GM12801 (cell line): Measurements from ENCODE around the gene ATP2A2.

Experiments
- TF ChIP-seq, protein P1 (sequence below): IDR thresholded peaks from one replicate; pipeline ENCODE4 v1.5.1; 2011; ENCODE audit warnings: control low read depth; ENCODE audit not compliant: insufficient read length; ENCODE audit errors: extremely low read depth

Gene ATP2A2

DNA sequence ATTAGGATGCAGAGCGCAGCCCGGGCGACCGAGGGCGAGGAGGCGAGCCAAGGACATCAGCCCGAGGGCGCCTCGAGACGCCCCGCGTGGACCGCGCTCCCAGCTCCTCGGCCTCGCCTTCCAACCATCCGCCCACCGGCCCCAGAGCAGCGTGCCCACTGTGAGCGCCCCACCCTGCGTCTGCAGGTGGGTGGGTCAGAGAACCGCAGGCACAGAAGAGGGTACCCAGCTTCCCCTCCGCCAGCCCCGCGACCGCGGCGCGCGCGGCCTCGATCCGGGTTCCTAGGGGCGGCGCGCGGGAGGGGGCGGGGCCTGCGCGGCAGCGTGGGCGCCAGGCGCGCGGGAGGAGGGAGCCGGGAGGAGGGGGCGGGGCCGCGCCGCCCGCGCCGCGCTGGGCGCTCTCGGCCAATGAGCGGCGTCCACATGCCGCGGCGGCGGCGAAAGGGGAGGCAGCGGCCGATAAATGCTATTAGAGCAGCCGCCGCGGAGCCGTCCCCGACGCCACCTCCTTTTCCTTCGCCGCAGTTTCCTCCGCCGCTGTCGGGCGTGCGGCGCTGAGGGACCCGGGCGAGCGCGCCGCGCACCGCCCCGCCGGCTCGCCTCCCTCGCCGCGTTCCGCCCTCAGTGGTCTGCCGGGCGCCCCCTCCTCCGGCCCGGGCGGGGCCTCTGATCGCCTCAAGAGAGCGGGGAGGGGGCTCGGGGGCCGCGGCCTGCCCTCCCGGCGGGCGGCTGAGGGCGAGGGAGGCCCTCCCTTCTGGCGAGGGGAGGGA is at the start of gene ATP2A2:
Gene ATP2A2 (plus strand): TSS at position 469 of the 770 bp plus-strand sequence. CDS start 543 bp downstream, outside the sequence.
- TF ChIP-seq, protein P1, sequence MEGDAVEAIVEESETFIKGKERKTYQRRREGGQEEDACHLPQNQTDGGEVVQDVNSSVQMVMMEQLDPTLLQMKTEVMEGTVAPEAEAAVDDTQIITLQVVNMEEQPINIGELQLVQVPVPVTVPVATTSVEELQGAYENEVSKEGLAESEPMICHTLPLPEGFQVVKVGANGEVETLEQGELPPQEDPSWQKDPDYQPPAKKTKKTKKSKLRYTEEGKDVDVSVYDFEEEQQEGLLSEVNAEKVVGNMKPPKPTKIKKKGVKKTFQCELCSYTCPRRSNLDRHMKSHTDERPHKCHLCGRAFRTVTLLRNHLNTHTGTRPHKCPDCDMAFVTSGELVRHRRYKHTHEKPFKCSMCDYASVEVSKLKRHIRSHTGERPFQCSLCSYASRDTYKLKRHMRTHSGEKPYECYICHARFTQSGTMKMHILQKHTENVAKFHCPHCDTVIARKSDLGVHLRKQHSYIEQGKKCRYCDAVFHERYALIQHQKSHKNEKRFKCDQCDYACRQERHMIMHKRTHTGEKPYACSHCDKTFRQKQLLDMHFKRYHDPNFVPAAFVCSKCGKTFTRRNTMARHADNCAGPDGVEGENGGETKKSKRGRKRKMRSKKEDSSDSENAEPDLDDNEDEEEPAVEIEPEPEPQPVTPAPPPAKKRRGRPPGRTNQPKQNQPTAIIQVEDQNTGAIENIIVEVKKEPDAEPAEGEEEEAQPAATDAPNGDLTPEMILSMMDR = no peak

DNA sequence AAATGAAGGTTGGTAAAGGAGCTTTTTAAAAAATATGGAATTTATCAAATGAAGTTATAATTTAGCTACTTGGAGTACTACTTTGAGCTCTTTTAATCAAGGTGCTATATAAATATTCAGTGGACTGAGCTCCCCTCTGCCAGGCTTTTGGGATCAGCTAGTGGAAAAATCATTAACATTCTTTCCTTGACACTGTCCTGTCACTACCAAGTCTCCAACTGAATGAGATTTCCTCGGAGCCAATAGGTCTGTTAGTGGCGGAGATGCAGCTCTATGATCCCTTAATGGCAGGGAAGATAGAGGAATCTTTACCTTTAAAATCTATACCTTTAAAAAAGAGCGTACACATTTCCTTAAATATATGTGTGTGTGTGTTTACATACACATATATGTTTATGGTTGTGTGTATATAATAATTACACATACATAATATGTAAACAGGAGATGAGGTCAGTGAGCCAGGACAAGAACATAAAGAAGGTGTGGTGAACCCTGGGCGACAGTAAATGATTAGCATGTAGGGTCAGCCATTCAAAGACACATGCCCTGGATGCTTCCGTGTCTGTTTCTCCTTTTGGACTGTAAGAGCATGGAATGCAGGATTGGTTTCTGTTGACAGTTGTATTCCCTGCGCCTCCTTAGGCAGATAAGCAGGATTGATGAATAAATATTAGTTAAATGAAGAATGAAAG is 47.7 kb upstream of the ATP2A2 start:
- TF ChIP-seq, protein P1 = no peak

DNA sequence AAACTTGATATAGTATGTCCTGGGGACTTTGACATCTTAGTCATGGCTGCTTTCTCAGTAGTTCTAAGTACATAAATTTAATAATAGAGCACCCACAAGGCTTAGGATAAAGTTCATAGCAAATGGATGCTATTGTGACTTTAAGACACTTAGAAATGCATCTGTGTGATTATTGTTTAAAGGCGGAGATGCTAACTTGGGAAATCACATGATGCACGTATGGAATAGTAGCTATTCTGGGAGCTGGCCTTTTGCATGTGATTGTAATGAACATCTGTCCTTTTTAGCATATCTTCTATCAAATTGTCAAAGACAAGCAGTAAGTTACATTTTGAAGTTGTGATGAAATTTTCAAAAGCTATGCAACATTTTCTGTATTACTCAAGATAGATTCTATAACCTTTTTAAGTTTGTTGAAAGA is 46.7 kb upstream of the ATP2A2 start:
- TF ChIP-seq, protein P1 = no peak

DNA sequence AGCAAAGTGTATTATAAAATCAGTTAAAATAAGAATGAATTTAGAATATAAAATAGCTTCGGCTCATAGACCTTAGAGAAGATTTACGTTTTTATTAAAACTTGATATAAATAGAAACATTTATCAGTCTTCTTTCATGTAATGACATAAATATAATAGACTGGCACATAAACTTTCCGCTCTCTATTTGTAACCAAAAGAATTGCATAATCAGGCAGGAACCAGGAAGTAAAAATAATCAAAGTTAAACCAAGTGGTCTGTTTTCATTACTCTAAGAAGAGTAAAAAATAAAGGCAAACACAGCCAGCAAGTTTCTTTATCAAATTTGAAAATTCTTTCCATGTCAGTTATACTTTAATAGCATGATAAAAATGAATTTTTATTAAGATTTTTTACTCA is 46.3 kb upstream of the ATP2A2 start:
- TF ChIP-seq, protein P1 = no peak

DNA sequence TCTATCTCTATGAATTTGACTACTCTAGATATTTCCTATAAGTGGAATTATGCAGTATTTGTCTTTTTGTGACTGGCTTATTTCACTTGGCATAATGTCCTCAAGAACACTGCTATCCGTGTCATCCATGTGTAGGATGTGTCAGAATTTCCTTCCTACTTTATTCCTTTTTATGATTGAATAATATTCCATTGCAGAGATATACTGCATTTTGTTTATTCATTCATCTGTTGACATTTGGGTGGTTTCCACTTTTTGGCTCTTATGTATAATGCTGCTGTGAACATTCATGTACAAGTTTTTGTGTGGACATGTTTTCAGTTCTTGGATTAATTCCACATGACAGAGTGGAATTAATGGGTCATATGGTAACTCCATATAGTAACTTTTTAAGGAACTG is 45.7 kb upstream of the ATP2A2 start:
- TF ChIP-seq, protein P1 = no peak

DNA sequence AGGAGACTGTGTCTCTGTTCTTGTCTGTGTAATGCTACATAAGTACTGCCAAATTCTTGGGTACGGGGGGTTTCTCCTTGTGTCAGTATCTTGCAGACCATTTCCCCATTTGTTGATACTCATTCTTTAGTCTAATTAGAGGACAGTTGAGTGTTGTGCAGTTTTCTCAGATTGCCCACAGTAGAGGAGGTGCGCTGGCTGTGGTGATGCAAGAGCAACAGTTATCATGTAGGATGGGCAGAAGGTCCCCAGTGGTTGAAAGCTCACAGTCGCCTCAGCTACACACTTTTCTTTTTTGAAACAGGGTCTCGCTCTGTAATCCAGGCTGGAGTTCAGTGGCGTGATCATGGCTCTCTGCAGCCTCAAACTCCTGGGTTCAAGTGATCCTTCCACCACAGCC is 37.8 kb upstream of the ATP2A2 start:
- TF ChIP-seq, protein P1 = no peak

DNA sequence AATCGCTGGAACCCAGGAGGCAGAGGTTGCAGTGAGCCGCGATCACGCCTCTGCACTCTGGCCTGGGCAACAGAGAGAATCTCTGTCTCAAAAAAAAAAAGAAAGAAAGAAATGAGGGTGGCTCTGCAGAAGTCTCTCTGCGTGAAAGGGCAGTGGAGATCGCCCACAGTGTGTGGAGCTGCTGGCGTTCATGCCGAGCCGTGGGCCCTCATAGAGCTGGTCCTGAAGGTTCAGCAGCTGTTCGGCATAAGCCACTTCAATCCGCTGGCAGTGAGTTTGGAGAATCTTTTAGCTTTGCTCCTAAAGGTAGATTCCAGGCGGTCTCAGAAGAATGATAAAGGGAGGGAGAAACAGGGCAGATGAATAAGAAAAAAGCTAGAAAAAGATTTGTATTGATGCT is 36.7 kb upstream of the ATP2A2 start:
- TF ChIP-seq, protein P1 = no peak
